GM15510 (cell line): ENCODE results near the gene HDAC6.
A peak's percentile ranks its signal among the peaks of the same experiment; 100 is the strongest.

Source experiments
- POLR2A ChIP-seq: IDR thresholded peaks from 3 replicates; pipeline ENCODE4 v1.6.1; 2011; ENCODE audit warnings: borderline replicate concordance; ENCODE audit not compliant: insufficient read length; ENCODE audit errors: extremely low read depth

HDAC6 gene

DNA sequence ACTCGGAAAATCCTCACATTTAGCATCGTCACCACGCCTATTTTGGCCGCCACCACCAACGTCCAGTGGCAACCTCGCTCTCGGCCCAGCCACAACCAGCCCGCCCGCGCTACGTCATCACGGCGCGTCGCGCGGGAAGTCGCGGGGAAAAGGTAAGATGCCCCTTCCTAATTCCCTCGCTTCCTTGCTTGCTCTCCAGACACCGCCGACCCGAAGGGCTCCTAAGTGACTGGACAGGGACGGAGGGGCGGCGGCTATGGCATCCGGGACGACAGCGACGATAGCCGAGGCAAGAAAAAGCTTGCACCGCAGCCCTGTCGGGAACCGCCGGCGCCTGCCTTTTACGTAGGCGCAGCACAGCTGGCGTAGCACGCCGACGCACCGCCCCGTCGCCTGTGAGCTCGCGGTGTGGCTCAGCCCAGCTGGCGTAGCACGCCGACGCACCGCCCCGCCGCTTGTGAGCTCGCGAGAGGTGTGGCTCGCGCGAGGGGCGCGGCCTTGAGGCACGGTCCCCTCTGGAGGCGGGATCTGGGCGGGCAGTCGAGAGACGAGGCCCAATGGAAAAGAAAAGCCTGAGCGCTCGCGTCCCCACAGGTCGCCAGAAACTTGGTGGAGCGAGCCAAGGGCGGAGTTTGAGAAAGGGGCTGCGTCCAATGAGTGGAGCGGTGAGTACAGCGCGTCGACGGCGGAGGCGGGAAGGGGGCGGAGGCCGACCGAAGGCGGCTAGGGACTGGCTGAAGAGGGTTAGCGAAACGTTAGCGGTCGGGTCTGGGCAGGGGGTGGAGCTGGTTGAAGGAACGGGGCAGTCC lies at the start of gene HDAC6:
HDAC6 (plus strand) TSS at position 788 of the 809 bp plus-strand sequence. CDS start 626 bp downstream, outside the sequence.
- peak; percentile 42 for TF ChIP-seq POLR2A

DNA sequence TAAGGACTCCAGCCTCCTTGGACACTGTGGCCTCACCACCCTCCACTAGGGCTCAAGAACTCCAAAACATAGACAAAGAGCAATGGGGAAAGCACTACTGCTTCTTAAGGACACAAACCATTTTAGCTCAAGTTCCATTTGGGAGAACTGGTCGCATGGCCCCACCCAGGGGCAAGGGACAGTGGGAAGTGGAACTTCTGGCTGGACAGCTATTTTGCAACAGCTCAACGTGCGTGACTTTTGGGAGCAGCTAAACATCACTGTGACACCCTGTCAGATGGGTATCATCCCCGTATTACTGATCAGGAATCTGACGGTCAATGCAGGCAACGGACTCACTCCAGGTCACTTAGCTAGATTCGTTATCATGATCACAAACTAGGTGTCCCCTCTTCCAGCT lies 49.4 kb upstream of the HDAC6 start:
- no peak for TF ChIP-seq POLR2A

DNA sequence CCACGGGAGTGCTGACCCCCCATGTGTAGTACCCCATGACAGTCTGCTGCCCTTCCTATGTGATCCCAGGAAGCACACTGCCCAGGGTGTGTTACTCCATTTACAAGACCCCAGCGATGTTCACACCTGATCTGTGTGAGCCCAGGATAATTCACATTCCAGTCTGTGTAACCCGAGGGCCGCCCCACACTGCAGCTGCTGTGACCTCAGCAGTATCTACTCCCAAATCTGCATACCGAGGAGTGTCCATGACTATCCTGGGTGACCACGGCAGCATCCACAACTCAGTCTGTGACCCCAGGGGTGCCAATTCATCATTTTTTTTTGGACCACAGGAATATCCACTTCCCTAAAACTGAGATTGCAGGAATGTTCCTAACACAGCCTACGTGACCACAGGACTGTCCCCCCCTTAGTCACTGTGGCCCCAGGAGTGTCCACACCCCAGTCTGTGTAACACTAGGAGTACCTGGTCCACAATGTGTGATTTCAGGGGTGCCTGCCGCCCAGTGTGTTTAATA lies 48.1 kb upstream of the HDAC6 start:
- TF ChIP-seq POLR2A = no peak

DNA sequence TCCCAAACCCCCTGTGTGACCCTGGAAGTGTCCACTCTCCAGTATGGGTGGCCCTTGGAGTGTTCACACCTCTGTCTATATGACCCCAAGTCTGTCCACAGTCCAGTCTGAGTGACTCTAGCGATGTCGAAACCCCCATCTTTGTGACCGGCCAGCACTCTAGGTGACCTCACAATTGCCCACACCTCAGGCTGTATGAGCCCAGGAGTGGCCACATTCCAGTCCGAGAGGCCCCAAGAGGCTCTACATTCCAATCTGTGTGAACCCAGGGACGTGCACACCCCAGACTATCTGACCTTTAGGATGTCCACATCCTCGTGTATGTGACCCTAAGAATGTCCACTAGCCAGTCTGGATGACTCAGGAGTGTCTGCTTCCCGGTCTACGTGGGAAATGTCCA lies 47.6 kb upstream of the HDAC6 start:
- TF ChIP-seq POLR2A = no peak

DNA sequence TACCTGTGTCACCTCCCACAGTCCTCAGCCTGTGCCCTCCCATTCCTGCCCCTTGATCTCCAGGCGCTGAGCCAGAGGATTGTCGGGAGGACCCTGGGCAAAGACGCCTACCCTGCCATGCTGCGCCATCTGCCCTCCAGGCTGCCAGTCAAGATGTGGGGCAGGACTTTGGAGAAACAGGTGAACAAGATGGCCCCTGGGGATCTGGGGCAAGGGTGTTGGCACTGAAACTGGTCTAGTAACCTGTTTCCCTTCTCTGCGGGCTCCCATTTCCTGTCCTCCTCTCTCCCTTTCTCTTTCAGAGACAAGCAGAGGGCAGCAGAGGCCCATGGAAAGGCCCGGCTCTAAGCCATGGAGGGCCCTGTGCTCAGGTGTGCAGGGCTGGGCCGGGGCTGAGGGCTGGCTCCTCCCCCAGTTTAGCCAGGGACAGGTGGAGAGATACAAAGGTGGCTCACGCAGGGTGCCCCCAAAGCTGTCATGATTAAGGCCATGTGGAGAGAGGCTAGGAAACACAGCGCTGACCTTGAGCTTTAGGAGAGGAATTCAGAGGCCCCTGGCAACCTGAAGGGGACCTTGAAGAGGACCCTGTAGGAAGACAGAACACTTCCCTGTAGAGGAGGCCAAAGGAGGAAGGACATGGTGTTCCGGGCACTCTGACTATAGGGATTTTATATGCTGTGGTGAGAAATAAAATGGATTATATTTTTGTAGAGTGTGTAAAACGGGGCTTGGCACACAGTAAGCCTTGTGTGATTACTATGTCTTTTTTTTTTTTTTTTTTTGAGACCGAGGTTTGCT lies 40.0 kb upstream of the HDAC6 start, which contains the start of gene GLOD5:
GLOD5 (plus strand) TSS at position 74 of the 798 bp plus-strand sequence; CDS start at position 118, 44 bp downstream.
- TF ChIP-seq POLR2A = no peak

DNA sequence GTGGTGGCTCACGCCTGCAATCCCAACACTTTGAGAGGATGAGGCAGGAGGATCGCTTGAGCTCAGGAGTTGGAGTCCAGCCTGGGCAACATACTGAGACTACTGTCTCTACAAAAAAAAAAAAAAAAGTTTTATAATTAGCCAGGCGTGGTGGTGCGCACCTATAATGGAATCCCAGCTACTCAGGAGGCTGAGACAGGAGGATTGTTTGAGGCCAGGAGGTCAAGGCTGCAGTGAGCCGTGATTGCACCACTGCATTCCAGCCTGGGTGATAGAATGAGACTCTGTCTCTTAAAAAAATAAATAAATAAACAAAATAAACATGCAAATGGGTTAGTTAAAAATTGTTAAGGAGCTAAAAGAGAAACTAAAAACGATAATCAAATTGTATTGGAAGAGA lies 32.6 kb upstream of the HDAC6 start:
- no peak for TF ChIP-seq POLR2A

DNA sequence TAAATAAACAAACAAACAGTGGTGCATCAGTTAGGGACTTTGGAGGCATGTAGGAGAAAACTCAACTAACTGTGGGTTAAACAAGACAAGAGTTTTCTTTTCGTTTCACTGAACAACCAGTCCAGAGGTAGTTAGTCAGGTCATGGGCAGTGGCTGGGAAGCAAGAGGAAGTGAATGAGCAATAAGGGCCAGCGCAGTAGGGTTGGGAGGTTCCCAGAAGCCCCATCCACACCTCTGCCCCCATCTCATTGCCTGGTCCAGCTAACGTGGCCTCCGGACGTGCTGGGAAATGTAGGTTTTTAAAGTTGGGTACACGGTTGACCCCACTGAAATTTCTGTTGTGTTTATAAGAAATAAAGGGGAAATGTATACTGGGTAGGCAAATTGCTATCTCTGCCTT lies 31.6 kb upstream of the HDAC6 start:
- TF ChIP-seq POLR2A = no peak

DNA sequence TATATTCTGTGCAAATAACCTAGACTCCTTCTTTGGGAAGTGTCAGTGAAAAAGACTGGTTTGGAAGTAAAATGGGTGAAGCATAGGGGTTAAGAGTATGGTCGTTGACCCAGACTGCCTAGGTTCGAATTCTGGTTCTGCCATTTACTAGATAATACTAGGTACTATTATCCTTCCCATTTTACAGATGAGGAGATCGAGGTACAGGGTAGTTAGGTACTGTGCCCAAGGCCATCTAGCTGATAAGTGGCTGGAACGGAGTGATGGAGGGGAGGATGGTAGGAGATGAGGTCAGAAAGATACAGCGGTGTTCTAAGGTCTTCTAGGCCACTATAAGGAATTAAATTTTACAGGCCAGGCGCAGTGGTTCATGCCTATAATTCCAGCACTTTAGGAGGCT lies 29.3 kb upstream of the HDAC6 start:
- TF ChIP-seq POLR2A = no peak

DNA sequence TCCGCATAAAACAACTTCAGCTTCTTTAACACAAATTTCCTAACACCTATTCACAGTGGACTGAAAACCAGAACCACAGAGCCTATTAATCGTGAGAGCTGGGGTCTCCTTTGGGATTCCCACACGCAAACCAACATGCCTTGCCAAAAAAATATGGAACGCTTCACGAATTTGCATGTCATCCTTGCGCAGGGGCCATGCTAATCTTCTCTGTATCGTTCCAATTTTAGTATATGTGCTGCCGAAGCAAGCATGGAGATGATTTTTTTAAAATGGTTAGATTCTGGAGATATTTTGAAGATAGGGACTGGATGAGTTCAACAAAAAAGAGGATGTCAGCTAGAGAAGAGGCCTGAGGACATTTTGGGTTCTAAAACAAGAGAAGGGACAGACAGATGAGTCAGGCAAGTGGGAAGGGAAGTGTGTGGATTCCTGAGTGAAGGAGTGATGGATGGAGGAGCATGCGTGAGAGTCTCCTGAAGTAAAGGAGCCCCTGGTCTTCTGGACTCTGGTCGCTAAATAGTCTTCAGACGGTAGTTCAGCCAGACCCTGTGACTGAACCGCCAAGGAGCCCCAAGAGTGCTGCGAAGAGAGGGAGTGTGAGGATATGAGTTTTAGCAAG lies 24.9 kb upstream of the HDAC6 start:
- TF ChIP-seq POLR2A = no peak

DNA sequence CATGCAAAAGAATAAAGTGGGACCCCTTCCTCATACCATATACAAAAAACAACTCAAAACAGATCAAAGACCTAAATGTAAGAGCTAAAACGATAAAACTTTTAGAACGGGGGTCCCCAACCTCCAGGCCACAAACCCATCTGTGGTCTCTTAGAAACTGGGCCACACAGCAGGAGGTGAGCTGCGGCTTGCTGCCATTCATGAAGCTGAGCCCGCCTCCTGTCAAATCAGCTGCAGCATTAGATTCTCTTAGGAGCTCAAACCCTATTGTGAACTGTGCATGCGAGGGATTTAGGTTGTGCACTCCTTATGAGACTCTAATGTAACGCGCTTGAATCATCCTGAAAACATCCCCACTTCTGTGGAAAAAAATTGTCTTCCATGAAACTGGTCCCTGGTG lies 22.5 kb upstream of the HDAC6 start:
- no peak for TF ChIP-seq POLR2A

DNA sequence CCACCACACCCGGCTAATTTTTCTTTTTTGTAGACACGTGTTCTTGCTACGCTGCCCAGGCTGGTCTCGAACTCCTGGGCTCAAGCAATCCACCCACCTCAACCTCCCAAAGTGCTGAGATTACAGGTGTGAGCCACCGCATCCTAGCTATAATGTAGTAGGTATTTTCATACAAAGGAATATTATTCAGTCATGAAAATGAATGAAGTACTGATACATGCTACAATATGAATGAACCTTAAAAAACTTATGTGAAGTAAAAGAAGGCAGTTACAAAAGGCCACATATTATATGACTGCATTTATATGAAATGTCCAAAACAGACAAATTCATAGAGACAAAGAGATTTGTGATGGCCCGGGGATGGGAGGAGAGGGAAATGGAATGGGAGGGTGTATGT lies 20.2 kb upstream of the HDAC6 start:
- no peak for TF ChIP-seq POLR2A

DNA sequence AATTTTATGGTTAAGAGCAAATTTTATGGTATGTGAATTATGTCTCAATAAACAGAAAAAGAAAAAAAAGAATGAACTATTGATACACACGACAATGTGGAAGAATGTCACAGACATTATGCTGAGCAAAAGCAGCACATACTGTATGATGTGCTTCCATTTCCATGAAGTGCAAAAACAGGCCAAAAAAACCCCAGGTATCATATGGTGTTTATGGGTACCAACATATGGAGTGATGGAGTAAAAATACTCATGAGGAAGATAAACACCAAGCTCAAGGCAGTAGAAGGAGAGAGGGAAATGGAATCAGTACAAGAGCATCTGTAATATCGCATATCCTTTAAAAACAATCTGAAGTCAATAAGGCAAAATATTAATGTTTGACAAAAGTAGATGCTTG lies 19.7 kb upstream of the HDAC6 start:
- TF ChIP-seq POLR2A = no peak

DNA sequence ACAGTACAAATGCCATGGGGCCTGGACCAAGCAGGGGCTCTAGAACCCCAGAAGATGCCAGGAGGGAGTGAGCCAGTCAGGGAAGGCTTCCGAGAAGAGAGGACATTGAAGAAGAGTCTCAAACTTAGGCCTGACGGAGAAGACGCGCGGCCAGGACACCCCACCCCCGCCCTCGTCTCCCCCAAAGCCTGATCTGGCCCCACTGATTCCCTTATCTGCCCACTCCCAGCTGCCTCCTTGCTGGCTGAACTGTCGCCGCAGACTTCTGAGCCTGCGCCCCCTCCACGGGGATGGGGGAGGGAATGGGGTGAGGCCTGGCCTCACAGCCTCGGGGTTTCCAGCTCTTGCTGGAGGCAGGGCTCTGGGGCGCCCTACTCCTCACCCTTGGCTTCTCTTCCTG lies 19.1 kb upstream of the HDAC6 start:
- no peak for TF ChIP-seq POLR2A

DNA sequence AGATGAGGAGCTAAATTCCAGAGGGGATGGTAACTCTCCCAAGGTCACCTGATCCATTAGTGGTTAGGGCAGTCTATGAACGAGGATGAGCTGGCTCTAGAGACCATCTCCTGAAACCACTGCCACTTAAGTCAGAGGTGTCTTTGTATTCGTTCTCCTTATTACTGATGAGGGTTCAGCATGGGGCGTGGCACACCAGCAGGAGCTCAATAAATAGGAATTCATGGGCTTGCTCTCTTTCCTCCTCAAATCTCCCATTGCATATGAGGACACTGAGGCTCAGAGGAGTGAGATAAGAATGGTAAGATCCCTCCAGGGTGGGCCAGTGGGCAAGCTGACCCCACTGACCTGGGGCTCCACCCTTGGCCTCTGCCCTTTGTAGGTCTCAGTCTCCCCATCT lies 17.1 kb upstream of the HDAC6 start:
- TF ChIP-seq POLR2A = no peak

DNA sequence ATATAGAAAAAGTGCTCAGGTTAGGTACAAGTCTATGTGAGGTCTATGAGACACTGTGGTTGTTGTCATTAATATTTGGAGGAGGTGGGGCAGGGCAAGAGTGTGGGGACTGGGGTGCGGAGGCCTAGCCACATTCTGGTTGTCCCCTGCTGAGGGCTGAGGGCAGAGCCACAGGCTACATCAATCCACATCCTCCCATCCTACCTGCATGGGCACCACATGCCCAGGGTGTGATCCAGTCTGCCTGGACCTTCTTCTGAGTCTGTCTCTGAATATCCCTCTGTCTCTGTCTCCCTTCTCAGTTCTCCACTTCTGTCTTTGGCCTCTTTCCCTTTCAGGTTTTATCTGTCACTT lies 16.7 kb upstream of the HDAC6 start:
- no peak for TF ChIP-seq POLR2A
